Measurements from ENCODE around the gene ZFAND3.

DNA sequence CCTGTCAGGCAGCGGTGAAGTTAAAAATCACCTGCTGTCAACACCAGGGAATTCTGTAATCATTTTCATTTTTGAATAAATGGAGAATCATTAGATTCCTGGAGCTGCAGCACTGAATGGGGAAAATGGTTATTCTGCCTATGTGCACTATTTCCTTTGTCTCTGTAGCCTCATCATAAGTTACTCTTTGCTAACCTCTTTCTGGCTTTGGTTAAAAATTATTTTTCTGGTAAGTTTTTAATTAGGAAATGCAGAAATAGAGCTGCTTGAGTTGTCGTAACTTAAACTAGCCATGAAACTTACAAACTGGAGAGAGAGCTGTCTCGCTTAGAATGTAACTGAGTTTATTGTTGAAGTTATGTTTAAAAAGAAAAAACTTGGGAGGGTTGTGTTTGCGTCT lies 28.8 kb downstream of the ZFAND3 start:
- TF ChIP-seq, protein P1, sequence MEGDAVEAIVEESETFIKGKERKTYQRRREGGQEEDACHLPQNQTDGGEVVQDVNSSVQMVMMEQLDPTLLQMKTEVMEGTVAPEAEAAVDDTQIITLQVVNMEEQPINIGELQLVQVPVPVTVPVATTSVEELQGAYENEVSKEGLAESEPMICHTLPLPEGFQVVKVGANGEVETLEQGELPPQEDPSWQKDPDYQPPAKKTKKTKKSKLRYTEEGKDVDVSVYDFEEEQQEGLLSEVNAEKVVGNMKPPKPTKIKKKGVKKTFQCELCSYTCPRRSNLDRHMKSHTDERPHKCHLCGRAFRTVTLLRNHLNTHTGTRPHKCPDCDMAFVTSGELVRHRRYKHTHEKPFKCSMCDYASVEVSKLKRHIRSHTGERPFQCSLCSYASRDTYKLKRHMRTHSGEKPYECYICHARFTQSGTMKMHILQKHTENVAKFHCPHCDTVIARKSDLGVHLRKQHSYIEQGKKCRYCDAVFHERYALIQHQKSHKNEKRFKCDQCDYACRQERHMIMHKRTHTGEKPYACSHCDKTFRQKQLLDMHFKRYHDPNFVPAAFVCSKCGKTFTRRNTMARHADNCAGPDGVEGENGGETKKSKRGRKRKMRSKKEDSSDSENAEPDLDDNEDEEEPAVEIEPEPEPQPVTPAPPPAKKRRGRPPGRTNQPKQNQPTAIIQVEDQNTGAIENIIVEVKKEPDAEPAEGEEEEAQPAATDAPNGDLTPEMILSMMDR (IDR thresholded peaks at IDR 0.05; ENCODE audit: low read length), result no peak
- no peak for TF ChIP-seq EZH2 (optimal IDR thresholded peaks at IDR 0.05; ENCODE audit: low read depth, low read length)
- TF ChIP-seq EZH2phosphoT487 (IDR thresholded peaks at IDR 0.05; ENCODE audit: low read length), result no peak
